Activated naive CD4-positive, alpha-beta T cell treated with anti-CD3 and anti-CD28 coated beads, Interleukin-2, amount 50 U/mL, for 72 hours (primary cell): ENCODE measurements around the gene IFT122. TPM values are rescaled to one million over a fixed set of nuclear protein-coding genes. Genes with fewer than 3 reads are reported as not detected.

ENCODE experiments used
- total RNA-seq, 2 donors: library from RNA; stranded (reverse); gene quantifications; one replicate each; pipeline ENCODE4 v1.2.3, GENCODE V29; 2022

The IFT122 gene
- total RNA-seq, 2 donors from 2014 or later = 29.5 to 39.8 TPM

Other genes with a start within 250 kb of the IFT122 start
- 100 to 1,000 TPM; 130 to 147 TPM for gene COPG1, start 190.6 kb upstream of the IFT122 start, total RNA-seq
- gene HMCES, start 161.4 kb upstream of the IFT122 start, total RNA-seq = 10 to 100 TPM; 58.5 to 78.7 TPM
- gene EFCAB12, start 11.6 kb upstream of the IFT122 start, total RNA-seq = under 1 TPM; 0.82 to 0.93 TPM
- 10 to 100 TPM; 49.6 to 64.1 TPM for gene MBD4, start 276 bp upstream of the IFT122 start, total RNA-seq
- gene RHO, start 88.4 kb downstream of the IFT122 start, total RNA-seq = not detected
- not detected for gene H1-8, start 103.0 kb downstream of the IFT122 start, total RNA-seq
- gene PLXND1, start 166.5 kb downstream of the IFT122 start, total RNA-seq = 1 to 10 TPM; 3.5 to 5.7 TPM